ENCODE data around the gene LIN54.

LIN54 gene

DNA sequence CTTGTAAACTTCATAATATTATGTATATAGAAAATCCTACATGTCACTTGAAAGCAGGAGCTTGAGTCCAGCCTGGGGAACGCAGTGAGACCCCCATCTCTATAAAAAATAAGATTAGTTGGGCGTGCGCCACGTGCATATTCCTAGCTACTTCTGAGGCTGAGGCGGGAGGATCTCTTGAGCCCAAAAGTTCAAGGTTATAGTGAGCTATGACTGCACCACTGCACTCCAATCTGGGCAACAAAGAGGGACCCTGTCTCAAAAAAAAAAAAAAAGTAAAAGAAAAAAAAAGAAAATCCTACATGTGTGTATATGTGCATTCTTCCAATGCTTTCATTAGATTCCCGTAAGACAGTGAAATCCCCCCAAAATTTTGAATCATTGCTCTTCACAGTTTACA, 121.3 kb downstream of the LIN54 start:
- DNase-seq = no peak

DNA sequence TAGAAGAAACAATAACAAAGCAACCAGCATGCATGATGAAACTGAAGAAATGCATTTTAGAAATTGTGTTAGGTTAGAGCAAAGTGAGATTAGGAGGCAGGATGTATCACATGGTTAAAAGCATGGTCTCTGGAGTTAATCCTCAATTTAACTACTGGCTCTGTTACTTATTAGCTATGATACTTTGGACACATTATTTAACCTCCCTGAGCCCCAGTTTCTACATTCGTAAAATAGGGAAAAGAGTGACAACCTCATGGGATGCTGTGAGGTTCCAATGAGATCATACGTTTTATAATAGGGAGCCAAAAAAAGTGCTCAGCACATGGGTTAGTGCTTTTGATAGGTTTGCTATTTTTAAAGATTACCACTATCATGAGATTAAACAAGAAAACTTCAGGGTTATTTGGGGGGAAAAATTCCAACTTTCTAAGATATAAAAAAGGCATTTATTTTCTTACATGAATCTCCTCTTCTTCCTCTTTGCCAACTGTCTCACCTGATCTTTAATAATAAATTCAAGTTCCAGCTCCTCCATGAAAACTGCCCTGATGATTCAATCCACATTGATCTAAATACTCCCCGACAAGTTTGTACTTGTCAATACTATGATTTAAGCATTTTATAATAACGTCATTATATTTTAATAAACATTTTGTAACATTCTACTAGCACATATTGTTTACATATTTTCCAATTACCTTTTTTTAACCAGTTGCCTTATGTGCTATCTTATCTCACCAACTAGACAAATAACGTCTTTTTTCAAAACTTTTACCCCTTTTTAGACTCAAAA, 124.3 kb downstream of the LIN54 start:
- no peak for DNase-seq

DNA sequence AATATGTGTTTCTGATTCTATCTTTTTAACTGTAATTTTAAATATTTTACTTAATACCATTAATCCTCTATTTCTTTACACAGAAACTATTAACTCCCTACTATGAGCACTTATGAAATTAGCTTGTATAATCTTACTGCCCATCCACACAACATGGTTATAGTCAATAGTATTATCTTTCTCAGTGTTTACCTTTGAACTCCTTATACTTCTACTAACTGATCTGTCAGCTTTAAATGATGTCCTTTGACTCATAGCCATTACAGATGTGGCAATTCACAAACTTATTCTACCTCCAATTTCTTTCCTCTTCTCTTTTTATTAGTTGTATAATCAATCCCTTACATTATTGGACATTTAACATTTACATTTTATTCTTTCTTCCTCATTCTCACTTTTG, 125.2 kb downstream of the LIN54 start:
- DNase-seq = no peak

Measured in activated CD4-positive, alpha-beta T cell treated with anti-CD3 and anti-CD28 coated beads, Interleukin-2, amount 50 U/mL, for 4 hours (primary cell).